Measurements from ENCODE around the gene FLT1. TPM values are rescaled to one million over a fixed set of nuclear protein-coding genes. Genes with fewer than 3 reads are reported as not detected.

The FLT1 gene
- total RNA-seq, 1 donor from 2014 or later: 6.5 TPM

GRCh38 chr13:28441529-28441928 lies 53.4 kb downstream of the FLT1 start:
- no peaks in the 10 kb centered on the region for H3K4me1 Mint-ChIP-seq
- TF ChIP-seq, protein P1, sequence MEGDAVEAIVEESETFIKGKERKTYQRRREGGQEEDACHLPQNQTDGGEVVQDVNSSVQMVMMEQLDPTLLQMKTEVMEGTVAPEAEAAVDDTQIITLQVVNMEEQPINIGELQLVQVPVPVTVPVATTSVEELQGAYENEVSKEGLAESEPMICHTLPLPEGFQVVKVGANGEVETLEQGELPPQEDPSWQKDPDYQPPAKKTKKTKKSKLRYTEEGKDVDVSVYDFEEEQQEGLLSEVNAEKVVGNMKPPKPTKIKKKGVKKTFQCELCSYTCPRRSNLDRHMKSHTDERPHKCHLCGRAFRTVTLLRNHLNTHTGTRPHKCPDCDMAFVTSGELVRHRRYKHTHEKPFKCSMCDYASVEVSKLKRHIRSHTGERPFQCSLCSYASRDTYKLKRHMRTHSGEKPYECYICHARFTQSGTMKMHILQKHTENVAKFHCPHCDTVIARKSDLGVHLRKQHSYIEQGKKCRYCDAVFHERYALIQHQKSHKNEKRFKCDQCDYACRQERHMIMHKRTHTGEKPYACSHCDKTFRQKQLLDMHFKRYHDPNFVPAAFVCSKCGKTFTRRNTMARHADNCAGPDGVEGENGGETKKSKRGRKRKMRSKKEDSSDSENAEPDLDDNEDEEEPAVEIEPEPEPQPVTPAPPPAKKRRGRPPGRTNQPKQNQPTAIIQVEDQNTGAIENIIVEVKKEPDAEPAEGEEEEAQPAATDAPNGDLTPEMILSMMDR (IDR thresholded peaks at IDR 0.05; ENCODE audit: unreplicated experiment): no peak

DNA sequence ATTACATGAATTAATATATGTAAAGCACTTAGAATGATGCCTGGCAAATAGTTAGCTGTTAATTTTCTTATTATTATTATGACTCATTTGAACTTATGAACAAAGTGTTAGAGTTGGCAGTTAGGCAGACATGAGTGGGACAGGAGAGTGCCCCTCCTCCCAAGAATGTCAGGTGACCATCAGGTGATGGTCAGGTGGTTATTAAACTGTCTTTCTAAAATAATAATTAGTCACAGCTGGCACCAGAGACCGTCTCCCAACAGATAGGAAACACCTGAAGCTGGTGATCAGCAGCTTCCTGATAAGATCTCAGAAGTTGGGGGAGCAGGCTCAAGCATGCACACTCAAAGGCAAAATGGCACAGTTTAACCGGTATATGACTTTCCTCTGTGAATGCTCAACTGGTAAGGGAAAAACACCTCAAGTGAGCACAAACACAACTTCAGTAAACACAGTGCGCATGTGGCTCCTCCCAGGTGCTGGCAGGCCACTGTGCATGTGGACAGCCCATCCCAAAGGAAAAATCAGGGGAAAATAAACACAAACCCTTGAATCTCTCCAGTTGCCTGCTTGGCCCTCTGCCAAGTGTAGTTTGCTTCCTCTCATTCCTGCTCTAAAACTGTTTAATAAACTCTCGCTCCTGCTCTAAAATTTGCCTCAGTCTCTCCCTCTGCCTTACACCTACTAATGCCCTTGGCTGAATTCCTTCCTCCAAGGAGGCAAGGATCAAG lies 54.0 kb downstream of the FLT1 start:
- Mint-ChIP-seq H3K36me3 (no peaks in the 10 kb centered on the region), H3K4me1 (peaks cover 2% of the 10 kb centered on the region)

More at GRCh38 chr13:28441529-28441928, 53.4 kb downstream of the FLT1 start:
- H3K9me3 Mint-ChIP-seq: peaks cover 27% of the 10 kb centered on the region
- no peak overlapping the region for H3K4me3 Mint-ChIP-seq
- H3K27ac Mint-ChIP-seq: no peak overlapping the region
- H3K27me3 Mint-ChIP-seq (ENCODE audit: low read depth): peaks cover 10% of the 10 kb centered on the region
- H3K36me3 Mint-ChIP-seq: no peaks in the 10 kb centered on the region
- no peak for DNase-seq (ENCODE audit: low spot score in 2 of 2, unreplicated experiment in 2 of 2)

DNA sequence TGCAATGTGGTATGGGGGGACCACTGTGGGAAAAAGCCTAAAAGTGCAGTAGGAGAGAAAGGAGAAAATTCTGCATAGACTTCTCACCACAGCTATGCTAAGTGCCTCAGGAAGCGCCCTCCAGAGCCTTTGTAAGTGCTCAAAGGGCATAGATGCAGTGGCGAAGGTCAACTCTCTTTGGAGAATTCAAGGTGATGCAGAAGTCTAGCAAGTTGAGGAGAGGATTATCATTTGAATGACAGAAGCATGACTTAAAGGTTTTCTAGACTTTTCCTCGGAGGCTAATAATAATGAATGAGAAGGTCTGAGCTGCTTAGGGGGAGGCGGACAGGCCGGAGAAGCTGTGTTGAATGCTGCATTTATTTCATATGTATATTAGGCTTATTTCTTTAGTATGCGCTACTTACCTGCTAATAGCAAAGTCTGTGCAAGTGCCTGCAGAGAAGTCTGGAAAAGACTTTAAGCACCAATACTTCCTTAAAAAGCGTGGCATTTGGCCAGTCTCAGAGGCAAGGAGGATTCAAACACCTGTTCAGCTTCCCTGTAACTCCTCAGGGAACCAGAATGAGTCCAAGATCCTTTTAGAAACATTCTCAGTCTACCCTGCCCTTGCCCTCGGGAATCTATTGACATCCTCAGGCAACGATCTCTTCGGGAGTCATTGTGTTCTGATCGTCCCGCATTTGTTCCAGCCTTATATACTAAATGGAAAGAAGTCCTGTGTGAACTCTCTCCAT lies 56.2 kb downstream of the FLT1 start:
- Mint-ChIP-seq H3K36me3 (no peaks in the 10 kb centered on the region), H3K27ac (no peak overlapping the region), H3K27me3 (ENCODE audit: low read depth) (peaks cover 12% of the 10 kb centered on the region), H3K4me1 (peaks cover 14% of the 10 kb centered on the region), H3K4me3 (no peak overlapping the region), H3K9me3 (peaks cover 9% of the 10 kb centered on the region)
- DNase-seq (ENCODE audit: low spot score in 2 of 2, unreplicated experiment in 2 of 2): no peak
- TF ChIP-seq, protein P1 (IDR thresholded peaks at IDR 0.05; ENCODE audit: unreplicated experiment): no peak

More for the DNA sequence above, 54.0 kb downstream of the FLT1 start:
- Mint-ChIP-seq H3K27ac (no peak overlapping the region), H3K27me3 (ENCODE audit: low read depth) (peaks cover 10% of the 10 kb centered on the region), H3K4me3 (no peak overlapping the region), H3K9me3 (peaks cover 22% of the 10 kb centered on the region)
- TF ChIP-seq, protein P1 (IDR thresholded peaks at IDR 0.05; ENCODE audit: unreplicated experiment): no peak
- DNase-seq (ENCODE audit: low spot score in 2 of 2, unreplicated experiment in 2 of 2): no peak

DNA sequence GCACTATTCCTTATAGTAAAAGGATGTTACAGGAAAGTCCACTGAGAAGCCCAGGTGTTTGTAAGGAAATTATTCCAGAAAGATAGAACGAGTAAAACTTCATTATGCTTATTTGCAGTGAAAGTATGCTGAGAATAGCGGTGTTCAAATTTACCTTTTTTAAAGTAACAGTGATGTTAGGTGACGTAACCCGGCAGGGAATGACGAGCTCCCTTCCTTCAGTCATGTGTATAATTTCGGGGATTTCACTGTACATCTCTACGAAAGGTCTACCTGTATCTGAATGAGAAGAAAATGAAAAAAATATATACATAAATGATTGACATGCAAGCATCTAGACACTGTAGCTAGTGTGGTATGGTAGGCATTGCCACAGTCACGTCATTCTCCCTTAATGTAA lies 56.9 kb downstream of the FLT1 start:
- peaks cover 21% of the 10 kb centered on the region for H3K4me1 Mint-ChIP-seq
- peaks cover 12% of the 10 kb centered on the region for H3K27me3 Mint-ChIP-seq (ENCODE audit: low read depth)
- no peak overlapping the region for H3K27ac Mint-ChIP-seq
- no peaks in the 10 kb centered on the region for H3K36me3 Mint-ChIP-seq
- TF ChIP-seq, protein P1 (IDR thresholded peaks at IDR 0.05; ENCODE audit: unreplicated experiment): no peak
- no peak for DNase-seq (ENCODE audit: low spot score in 2 of 2, unreplicated experiment in 2 of 2)
- H3K4me3 Mint-ChIP-seq: no peak overlapping the region
- peaks cover 3% of the 10 kb centered on the region for H3K9me3 Mint-ChIP-seq

- no peaks in the 10 kb centered on the region for H3K9me3 Mint-ChIP-seq
- peaks cover 25% of the 10 kb centered on the region for H3K4me1 Mint-ChIP-seq
- H3K27ac Mint-ChIP-seq: no peak overlapping the region
- H3K36me3 Mint-ChIP-seq: no peaks in the 10 kb centered on the region
- DNase-seq (ENCODE audit: low spot score in 2 of 2, unreplicated experiment in 2 of 2): no peak
- TF ChIP-seq, protein P1 (IDR thresholded peaks at IDR 0.05; ENCODE audit: unreplicated experiment): no peak
- peaks cover 12% of the 10 kb centered on the region for H3K27me3 Mint-ChIP-seq (ENCODE audit: low read depth)
- H3K4me3 Mint-ChIP-seq: no peak overlapping the region
These were observed 59.0 kb downstream of the FLT1 start for GRCh38 chr13:28435917-28436316.

All from mesothelial cell of epicardium (in vitro differentiated cells).